HG02870 (cell line): ENCODE data around the gene TRIM43.
"Not testable (repeated sequence)": the region's sequence is repeated elsewhere in the genome, so short reads cannot be mapped to it uniquely, and the experiment has no call there.

Experiments used
- ATAC-seq: cut with Tn5 transposase; IDR thresholded peaks from one replicate; pipeline ENCODE4 v1.9.1; 2021; ENCODE audit warnings: mild to moderate bottlenecking, moderate library complexity; ENCODE audit not compliant: unreplicated experiment

TRIM43 gene

GRCh38 chr2:95591701-95592100 is at the start of gene TRIM43:
Gene TRIM43, plus strand, starts transcription at chr2:95592001. Its CDS starts 2,023 bp downstream, at chr2:95594024.
- not testable (repeated sequence) for ATAC-seq

GRCh38 chr2:95551055-95551568 is 40.7 kb upstream of the TRIM43 start:
- ATAC-seq: no peak

GRCh38 chr2:95552911-95553310 is 38.9 kb upstream of the TRIM43 start:
- ATAC-seq: no peak

GRCh38 chr2:95569170-95569569 is 22.6 kb upstream of the TRIM43 start:
- no peak for ATAC-seq

- ATAC-seq: no peak
These were observed 17.9 kb upstream of the TRIM43 start for GRCh38 chr2:95573866-95574265.

- ATAC-seq: no peak
These were observed 17.3 kb upstream of the TRIM43 start for GRCh38 chr2:95574506-95574905.

- ATAC-seq: no peak
These were observed 15.9 kb upstream of the TRIM43 start for GRCh38 chr2:95575857-95576256.

GRCh38 chr2:95578539-95578938 is 13.3 kb upstream of the TRIM43 start:
- ATAC-seq: no peak

- ATAC-seq: not testable (repeated sequence)
These were observed 8.3 kb upstream of the TRIM43 start for GRCh38 chr2:95583545-95583944.

- not testable (repeated sequence) for ATAC-seq
These were observed 7.5 kb upstream of the TRIM43 start for GRCh38 chr2:95584321-95584720.

GRCh38 chr2:95589777-95590536 is 1.8 kb upstream of the TRIM43 start:
- not testable (repeated sequence) for ATAC-seq

- not testable (repeated sequence) for ATAC-seq
These were observed 1.2 kb downstream of the TRIM43 start for GRCh38 chr2:95592973-95593372.

GRCh38 chr2:95595012-95595411 is 3.2 kb downstream of the TRIM43 start:
- not testable (repeated sequence) for ATAC-seq

GRCh38 chr2:95601301-95601700 is 9.5 kb downstream of the TRIM43 start:
- ATAC-seq: not testable (repeated sequence)

GRCh38 chr2:95602146-95602545 is 10.3 kb downstream of the TRIM43 start:
- not testable (repeated sequence) for ATAC-seq

- ATAC-seq: not testable (repeated sequence)
These were observed 16.6 kb downstream of the TRIM43 start for GRCh38 chr2:95608356-95608755.

- ATAC-seq: not testable (repeated sequence)
These were observed 18.0 kb downstream of the TRIM43 start for GRCh38 chr2:95609764-95610163.

- peak; percentile 45 for ATAC-seq
These were observed 21.2 kb downstream of the TRIM43 start for GRCh38 chr2:95613048-95613447.

GRCh38 chr2:95622728-95623127 is 30.9 kb downstream of the TRIM43 start:
- ATAC-seq: not testable (repeated sequence)

GRCh38 chr2:95630987-95631386 is 39.2 kb downstream of the TRIM43 start:
- not testable (repeated sequence) for ATAC-seq

- not testable (repeated sequence) for ATAC-seq
These were observed 41.9 kb downstream of the TRIM43 start for GRCh38 chr2:95633626-95634259.
